ENCODE data around the gene FGD3.
"Not testable (repeated sequence)": the region's sequence is repeated elsewhere in the genome, so short reads cannot be mapped to it uniquely, and the experiment has no call there.

Gene FGD3

GRCh38 chr9:92998871-92999270, 51.5 kb downstream of the FGD3 start:
- not testable (repeated sequence) for H3K9me3 ChIP-seq (ENCODE audit: control insufficient read depth, low read length); H3K27me3 ChIP-seq (replicated peaks; ENCODE audit: control insufficient read depth, insufficient read depth, low read length); H3K36me3 ChIP-seq (ENCODE audit: control insufficient read depth, insufficient read depth, low read length, severe bottlenecking); H3K4me1 ChIP-seq (ENCODE audit: control insufficient read depth, insufficient read depth, low read length); DNase-seq (ENCODE audit: low read depth); H3K9ac ChIP-seq (ENCODE audit: low read length); H3K4me3 ChIP-seq (ENCODE audit: low read length)

- H3K4me1 ChIP-seq (ENCODE audit: control insufficient read depth, insufficient read depth, low read length), result no peaks in the 10 kb centered on the region
- H3K36me3 ChIP-seq (ENCODE audit: control insufficient read depth, insufficient read depth, low read length, severe bottlenecking), result no peaks in the 10 kb centered on the region
- H3K27me3 ChIP-seq (replicated peaks; ENCODE audit: control insufficient read depth, insufficient read depth, low read length), result peaks cover 25% of the 10 kb centered on the region
- H3K9ac ChIP-seq (ENCODE audit: low read length), result no peak overlapping the region
- no peak for DNase-seq (ENCODE audit: low read depth)
- H3K4me3 ChIP-seq (ENCODE audit: low read length), result no peak overlapping the region
- peaks cover 3% of the 10 kb centered on the region for H3K9me3 ChIP-seq (ENCODE audit: control insufficient read depth, low read length)
Measured at GRCh38 chr9:93001031-93001430, 53.7 kb downstream of the FGD3 start.

- Histone ChIP-seq H3K4me1 (ENCODE audit: control insufficient read depth, insufficient read depth, low read length) (no peaks in the 10 kb centered on the region), H3K9ac (ENCODE audit: low read length) (no peak overlapping the region), H3K9me3 (ENCODE audit: control insufficient read depth, low read length) (peaks cover 3% of the 10 kb centered on the region), H3K27me3 (replicated peaks; ENCODE audit: control insufficient read depth, insufficient read depth, low read length) (peaks cover 25% of the 10 kb centered on the region), H3K36me3 (ENCODE audit: control insufficient read depth, insufficient read depth, low read length, severe bottlenecking) (no peaks in the 10 kb centered on the region), H3K4me3 (ENCODE audit: low read length) (no peak overlapping the region)
- no peak for DNase-seq (ENCODE audit: low read depth)
Measured at GRCh38 chr9:93002700-93003099, 55.4 kb downstream of the FGD3 start.

- DNase-seq (ENCODE audit: low read depth), result peak; percentile 59
- no peaks in the 10 kb centered on the region for H3K4me1 ChIP-seq (ENCODE audit: control insufficient read depth, insufficient read depth, low read length)
- peaks cover 29% of the 10 kb centered on the region for H3K27me3 ChIP-seq (replicated peaks; ENCODE audit: control insufficient read depth, insufficient read depth, low read length)
- no peaks in the 10 kb centered on the region for H3K36me3 ChIP-seq (ENCODE audit: control insufficient read depth, insufficient read depth, low read length, severe bottlenecking)
- H3K4me3 ChIP-seq (ENCODE audit: low read length), result no peak overlapping the region
- H3K9ac ChIP-seq (ENCODE audit: low read length), result no peak overlapping the region
- H3K9me3 ChIP-seq (ENCODE audit: control insufficient read depth, low read length), result peaks cover 3% of the 10 kb centered on the region
Measured at GRCh38 chr9:93003552-93004407, 56.5 kb downstream of the FGD3 start.

GRCh38 chr9:93004561-93004960, 57.2 kb downstream of the FGD3 start:
- Histone ChIP-seq H3K4me1 (ENCODE audit: control insufficient read depth, insufficient read depth, low read length) (no peaks in the 10 kb centered on the region), H3K9ac (ENCODE audit: low read length) (no peak overlapping the region), H3K4me3 (ENCODE audit: low read length) (no peak overlapping the region), H3K9me3 (ENCODE audit: control insufficient read depth, low read length) (peaks cover 3% of the 10 kb centered on the region), H3K27me3 (replicated peaks; ENCODE audit: control insufficient read depth, insufficient read depth, low read length) (peaks cover 33% of the 10 kb centered on the region), H3K36me3 (ENCODE audit: control insufficient read depth, insufficient read depth, low read length, severe bottlenecking) (no peaks in the 10 kb centered on the region)
- no peak for DNase-seq (ENCODE audit: low read depth)

- Histone ChIP-seq H3K36me3 (ENCODE audit: control insufficient read depth, insufficient read depth, low read length, severe bottlenecking) (no peaks in the 10 kb centered on the region), H3K27me3 (replicated peaks; ENCODE audit: control insufficient read depth, insufficient read depth, low read length) (peaks cover 44% of the 10 kb centered on the region), H3K4me3 (ENCODE audit: low read length) (no peak overlapping the region), H3K9me3 (ENCODE audit: control insufficient read depth, low read length) (no peaks in the 10 kb centered on the region), H3K4me1 (ENCODE audit: control insufficient read depth, insufficient read depth, low read length) (no peaks in the 10 kb centered on the region), H3K9ac (ENCODE audit: low read length) (no peak overlapping the region)
- no peak for DNase-seq (ENCODE audit: low read depth)
Measured at GRCh38 chr9:93005876-93006275, 58.6 kb downstream of the FGD3 start.

GRCh38 chr9:93007529-93008058, 60.3 kb downstream of the FGD3 start:
- H3K36me3 ChIP-seq (ENCODE audit: control insufficient read depth, insufficient read depth, low read length, severe bottlenecking), result no peaks in the 10 kb centered on the region
- no peak overlapping the region for H3K4me3 ChIP-seq (ENCODE audit: low read length)
- no peak for DNase-seq (ENCODE audit: low read depth)

GRCh38 chr9:93008457-93008856, 61.1 kb downstream of the FGD3 start:
- no peak for DNase-seq (ENCODE audit: low read depth)
- peaks cover 43% of the 10 kb centered on the region for H3K27me3 ChIP-seq (replicated peaks; ENCODE audit: control insufficient read depth, insufficient read depth, low read length)
- no peaks in the 10 kb centered on the region for H3K9me3 ChIP-seq (ENCODE audit: control insufficient read depth, low read length)
- H3K4me1 ChIP-seq (ENCODE audit: control insufficient read depth, insufficient read depth, low read length), result no peaks in the 10 kb centered on the region
- no peak overlapping the region for H3K9ac ChIP-seq (ENCODE audit: low read length)
- no peak overlapping the region for H3K4me3 ChIP-seq (ENCODE audit: low read length)
- no peaks in the 10 kb centered on the region for H3K36me3 ChIP-seq (ENCODE audit: control insufficient read depth, insufficient read depth, low read length, severe bottlenecking)

More at GRCh38 chr9:93007529-93008058, 60.3 kb downstream of the FGD3 start:
- Histone ChIP-seq H3K4me1 (ENCODE audit: control insufficient read depth, insufficient read depth, low read length) (no peaks in the 10 kb centered on the region), H3K27me3 (replicated peaks; ENCODE audit: control insufficient read depth, insufficient read depth, low read length) (peaks cover 45% of the 10 kb centered on the region), H3K9me3 (ENCODE audit: control insufficient read depth, low read length) (no peaks in the 10 kb centered on the region), H3K9ac (ENCODE audit: low read length) (no peak overlapping the region)

GRCh38 chr9:93009337-93010015, 62.2 kb downstream of the FGD3 start:
- Histone ChIP-seq H3K4me1 (ENCODE audit: control insufficient read depth, insufficient read depth, low read length) (no peaks in the 10 kb centered on the region), H3K9me3 (ENCODE audit: control insufficient read depth, low read length) (no peaks in the 10 kb centered on the region), H3K9ac (ENCODE audit: low read length) (no peak overlapping the region), H3K36me3 (ENCODE audit: control insufficient read depth, insufficient read depth, low read length, severe bottlenecking) (no peaks in the 10 kb centered on the region), H3K27me3 (replicated peaks; ENCODE audit: control insufficient read depth, insufficient read depth, low read length) (peaks cover 41% of the 10 kb centered on the region), H3K4me3 (ENCODE audit: low read length) (no peak overlapping the region)
- DNase-seq (ENCODE audit: low read depth), result no peak

- H3K4me3 ChIP-seq (ENCODE audit: low read length), result no peak overlapping the region
- peaks cover 40% of the 10 kb centered on the region for H3K27me3 ChIP-seq (replicated peaks; ENCODE audit: control insufficient read depth, insufficient read depth, low read length)
- no peaks in the 10 kb centered on the region for H3K9me3 ChIP-seq (ENCODE audit: control insufficient read depth, low read length)
- H3K9ac ChIP-seq (ENCODE audit: low read length), result no peak overlapping the region
- DNase-seq (ENCODE audit: low read depth), result no peak
- no peaks in the 10 kb centered on the region for H3K36me3 ChIP-seq (ENCODE audit: control insufficient read depth, insufficient read depth, low read length, severe bottlenecking)
- H3K4me1 ChIP-seq (ENCODE audit: control insufficient read depth, insufficient read depth, low read length), result no peaks in the 10 kb centered on the region
Measured at GRCh38 chr9:93010056-93010455, 62.7 kb downstream of the FGD3 start.

GRCh38 chr9:93010704-93011103, 63.4 kb downstream of the FGD3 start:
- no peak overlapping the region for H3K9ac ChIP-seq (ENCODE audit: low read length)
- no peak overlapping the region for H3K4me3 ChIP-seq (ENCODE audit: low read length)
- DNase-seq (ENCODE audit: low read depth), result no peak

More at GRCh38 chr9:93010704-93011103, 63.4 kb downstream of the FGD3 start:
- no peaks in the 10 kb centered on the region for H3K36me3 ChIP-seq (ENCODE audit: control insufficient read depth, insufficient read depth, low read length, severe bottlenecking)
- H3K4me1 ChIP-seq (ENCODE audit: control insufficient read depth, insufficient read depth, low read length), result no peaks in the 10 kb centered on the region
- H3K27me3 ChIP-seq (replicated peaks; ENCODE audit: control insufficient read depth, insufficient read depth, low read length), result peaks cover 36% of the 10 kb centered on the region
- no peaks in the 10 kb centered on the region for H3K9me3 ChIP-seq (ENCODE audit: control insufficient read depth, low read length)
